IMR-90 (cell line): Measurements from ENCODE around the gene RNF141. TPM values are rescaled to one million over a fixed set of nuclear protein-coding genes. Genes with fewer than 3 reads are reported as not detected.
A peak's percentile ranks its signal among the peaks of the same experiment; 100 is the strongest.

Experiments
- ATAC-seq: fragments of 200-7000 bp; cut with Tn5 transposase; 2 replicates; pipeline ENCODE4 v1.9.1; 2020; ENCODE audit warnings: low read depth, mild to moderate bottlenecking, moderate library complexity
- BruUV-seq: library from RNA; stranded (reverse); fragments of 400-500 nt; replicated peaks from 2 replicates; lab custom pipeline; 2021; lab: Mats Ljungman, UMichigan
- CTCF ChIA-PET: fragments of 300-600 bp; formaldehyde crosslinking; extraction: SDS; loops from one replicate; lab custom pipeline; 2021; ENCODE audit warnings: antibody characterized with exemption; lab: Yijun Ruan, JAX
- POLR2A ChIA-PET: fragments of 300-600 bp; sonication (Branson Sonifier 250); formaldehyde crosslinking; loops from one replicate; lab custom pipeline; 2022; ENCODE audit warnings: antibody characterized with exemption; ENCODE audit not compliant: unreplicated experiment; lab: Charles Lee
- DNase-seq: peaks from one replicate; pipeline ENCODE4 v3.0.0; 2013
- H2AFZ ChIP-seq: replicated peaks from 2 replicates; pipeline ENCODE3; 2013; ENCODE audit warnings: low read length, mild to moderate bottlenecking; ENCODE audit not compliant: poor library complexity
- H2AK5ac ChIP-seq: 2 replicates; pipeline ENCODE4 v1.6.1; 2013; ENCODE audit warnings: low read depth, low read length, inconsistent platforms
- H2AK9ac ChIP-seq: replicated peaks from 2 replicates; pipeline ENCODE3; 2013; ENCODE audit warnings: mild to moderate bottlenecking, low read depth, low read length, moderate library complexity; ENCODE audit not compliant: poor library complexity
- H2BK120ac ChIP-seq: 2 replicates; pipeline ENCODE4 v1.6.1; 2013; ENCODE audit warnings: low read depth, low read length, inconsistent platforms
- H2BK15ac ChIP-seq: 3 replicates; pipeline ENCODE4 v1.6.1; 2013; ENCODE audit warnings: low read depth, low read length, inconsistent platforms
- H2BK20ac ChIP-seq: 2 replicates; pipeline ENCODE4 v1.6.1; 2013; ENCODE audit warnings: low read depth, mild to moderate bottlenecking, inconsistent platforms, low read length, moderate library complexity
- H2BK5ac ChIP-seq: 2 replicates; pipeline ENCODE4 v1.6.1; 2013; ENCODE audit warnings: mild to moderate bottlenecking, low read depth, low read length, inconsistent platforms; ENCODE audit not compliant: poor library complexity, severe bottlenecking
- H3K14ac ChIP-seq: replicated peaks from 2 replicates; pipeline ENCODE4 v1.6.1; 2013; ENCODE audit warnings: low read depth, low read length, inconsistent platforms
- H3K18ac ChIP-seq: 2 replicates; pipeline ENCODE4 v1.6.1; 2013; ENCODE audit warnings: low read depth, low read length, control low read depth
- H3K23ac ChIP-seq: 2 replicates; pipeline ENCODE4 v1.6.1; 2013; ENCODE audit warnings: low read depth, low read length, inconsistent platforms
- H3K27ac ChIP-seq: 2 replicates; pipeline ENCODE4 v1.5.1; 2013; ENCODE audit warnings: mild to moderate bottlenecking, control low read depth, low read length; ENCODE audit not compliant: insufficient read depth
- H3K27me3 ChIP-seq: 2 replicates; pipeline ENCODE4 v1.6.1; 2013; ENCODE audit warnings: low read length; ENCODE audit not compliant: control insufficient read depth, insufficient read depth
- H3K36me3 ChIP-seq: 2 replicates; pipeline ENCODE4 v1.6.1; 2013; ENCODE audit warnings: low read length, mixed read lengths; ENCODE audit not compliant: control insufficient read depth, insufficient read depth
- H3K4ac ChIP-seq: 2 replicates; pipeline ENCODE4 v1.6.1; 2013; ENCODE audit warnings: low read depth, low read length, inconsistent platforms
- H3K4me1 ChIP-seq: 2 replicates; pipeline ENCODE4 v1.6.1; 2013; ENCODE audit warnings: low read length, mixed read lengths; ENCODE audit not compliant: control insufficient read depth, insufficient read depth
- H3K4me2 ChIP-seq: 2 replicates; pipeline ENCODE4 v1.6.1; 2013; ENCODE audit warnings: low read depth, mild to moderate bottlenecking, control low read depth, low read length, moderate library complexity
- H3K4me3 ChIP-seq: 2 replicates; pipeline ENCODE4 v1.5.1; 2013; ENCODE audit warnings: low read depth, mild to moderate bottlenecking, control low read depth, low read length, moderate library complexity; ENCODE audit not compliant: insufficient read depth
- H3K56ac ChIP-seq: 2 replicates; pipeline ENCODE4 v1.6.1; 2013; ENCODE audit warnings: low read length, inconsistent platforms; ENCODE audit not compliant: insufficient read depth; ENCODE audit errors: extremely low read depth
- H3K79me1 ChIP-seq, 2 experiments: 2 replicates each; pipeline ENCODE4 v1.6.1; 2013; ENCODE audit warnings: low read length in 2 of 2, inconsistent platforms in 1 of 2, low read depth in 1 of 2
- H3K9ac ChIP-seq: 2 replicates; pipeline ENCODE4 v1.6.1; 2013; ENCODE audit warnings: low read depth, low read length, control low read depth
- H3K9me1 ChIP-seq: 2 replicates; pipeline ENCODE4 v1.6.1; 2013; ENCODE audit warnings: low read length, inconsistent platforms; ENCODE audit not compliant: insufficient read depth
- H3K9me3 ChIP-seq: 2 replicates; pipeline ENCODE4 v1.6.1; 2013; ENCODE audit warnings: low read length; ENCODE audit not compliant: control insufficient read depth, insufficient read depth
- H4K20me1 ChIP-seq: 2 replicates; pipeline ENCODE4 v1.6.1; 2013; ENCODE audit warnings: low read length, inconsistent platforms; ENCODE audit not compliant: insufficient read depth
- H4K5ac ChIP-seq: 2 replicates; pipeline ENCODE4 v1.6.1; 2013; ENCODE audit warnings: mild to moderate bottlenecking, low read depth, low read length, control low read depth
- H4K8ac ChIP-seq, 2 experiments: 2 replicates each; pipeline ENCODE4 v1.6.1; 2013; ENCODE audit warnings: low read depth in 2 of 2, low read length in 2 of 2, control low read depth in 1 of 2, inconsistent platforms in 1 of 2
- H4K91ac ChIP-seq: 2 replicates; pipeline ENCODE4 v1.6.1; 2013; ENCODE audit warnings: low read depth, low read length, inconsistent platforms; ENCODE audit not compliant: insufficient read depth
- CEBPB ChIP-seq: IDR thresholded peaks from 2 replicates; pipeline ENCODE4 v1.6.1; 2012; ENCODE audit warnings: low read depth, low read length, improper control_type of control experiment
- CHD1 ChIP-seq: IDR thresholded peaks from 2 replicates; pipeline ENCODE4 v1.6.1; 2012; ENCODE audit warnings: low read depth, low read length, improper control_type of control experiment
- CTCF ChIP-seq: conservative IDR thresholded peaks from 2 replicates; pipeline ENCODE4 v1.5.1; 2012; ENCODE audit warnings: mild to moderate bottlenecking, low read depth, low read length, improper control_type of control experiment
- ELK1 ChIP-seq: fragments of 150-350 bp; IDR thresholded peaks from 2 replicates; pipeline ENCODE4 v1.6.1; 2016; ENCODE audit warnings: low read depth, mild to moderate bottlenecking, low read length, moderate library complexity, borderline replicate concordance
- MXI1 ChIP-seq: IDR thresholded peaks from 2 replicates; pipeline ENCODE4 v1.6.1; 2012; ENCODE audit warnings: low read depth, mild to moderate bottlenecking, low read length, moderate library complexity, borderline replicate concordance
- NFE2L2 ChIP-seq: fragments of 150-350 bp; IDR thresholded peaks from 2 replicates; pipeline ENCODE4 v1.6.1; 2016; ENCODE audit warnings: low read depth, mild to moderate bottlenecking, low read length
- RFX5 ChIP-seq: IDR thresholded peaks from 2 replicates; pipeline ENCODE4 v1.8.0; 2012; ENCODE audit warnings: low read depth, mild to moderate bottlenecking, low read length, moderate library complexity
- WGBS, 2 experiments: methylation state at CpG; one replicate each; pipeline versions ENCODE4 v1.1.5 to v1.1.7; 2013; ENCODE audit warnings: missing lambda C conversion rate in 2 of 2; ENCODE audit not compliant: insufficient read length in 1 of 2; ENCODE audit errors: extremely low coverage in 2 of 2; 5-methylcytosine and 5-hydroxymethylcytosine counted together
- dilution Hi-C: fragments of 300-500 bp; cut with HindIII; formaldehyde crosslinking; loops from one replicate; pipeline ENCODE4 v1.14.3; 2018; ENCODE audit warnings: low sequenced_read_pairs; ENCODE audit not compliant: unreplicated experiment
- in situ Hi-C: fragments of 300-500 bp; cut with MboI; formaldehyde crosslinking; loops from 3 replicates; pipeline ENCODE4 v1.14.3; 2019; ENCODE audit warnings: low sequenced_read_pairs, inconsistent platforms, mixed read lengths
- intact Hi-C: fragments of 100-400 bp; cut with micrococcal nuclease; formaldehyde crosslinking; loops from 2 replicates; pipeline ENCODE4 v1.10.0; 2022
- polyA plus RNA-seq, 3 experiments: library from polyadenylated mRNA; depleted of rRNA; stranded (reverse); fragments of >200 nt; gene quantifications; 2 replicates each; pipeline ENCODE4 v1.2.3, GENCODE V29; 2012; ENCODE audit warnings: low replicate concordance in 1 of 3
- total RNA-seq: library from RNA; depleted of rRNA; stranded (reverse); fragments of >200 nt; gene quantifications from 2 replicates; pipeline ENCODE4 v1.2.3, GENCODE V29; 2012

The RNF141 gene
- total and polyA plus RNA-seq, 2 of the 4 experiments (the other 2 are of a cell fraction) = 13.8 to 18.6 TPM

- Histone ChIP-seq H2AK9ac (no peak overlapping the region), H2BK20ac (no peak overlapping the region), H3K4me3 (no peak overlapping the region), H2AFZ (no peak overlapping the region), H2BK5ac (no peak overlapping the region), H3K9ac (no peak overlapping the region), H4K8ac (no peak overlapping the region), H2BK15ac (0 out of 3 replicates have a peak overlapping the region, but pooled peaks have one; percentile 39), H3K4me1 (peaks cover 5% of the 10 kb centered on the region; the same call in 1 of the 2 replicates), H3K79me1 (no peaks in the 10 kb centered on the region), H4K91ac (no peak overlapping the region), H3K9me3 (no peaks in the 10 kb centered on the region; the same call in 1 of the 2 replicates), H4K5ac (no peak overlapping the region), H3K9me1 (no peaks in the 10 kb centered on the region), H3K27ac (no peak overlapping the region), H3K4me2 (no peak overlapping the region), H2AK5ac (no peak overlapping the region), H3K36me3 (no peaks in the 10 kb centered on the region), H3K56ac (no peak overlapping the region), H3K23ac (no peak overlapping the region), H2BK120ac (no peak overlapping the region), H3K18ac (no peak overlapping the region), H4K20me1 (no peaks in the 10 kb centered on the region), H3K4ac (no peak overlapping the region), H3K27me3 (no peaks in the 10 kb centered on the region), H3K14ac (no peak overlapping the region)
- CTCF ChIA-PET = no interaction called here
- TF ChIP-seq ELK1 (no peak), MXI1 (no peak), RFX5 (no peak), CHD1 (no peak), NFE2L2 (no peak), CEBPB (no peak), CTCF (no peak)
- in situ Hi-C loops = no loop called here
- dilution Hi-C loops = no loop called here
- POLR2A ChIA-PET = no interaction called here
- WGBS, 2 experiments = 100% methylated on average over 1 of the region's 3 CpGs; no CpG with 5 or more reads in 1 of the 2 experiments
- DNase-seq = no peak
- ATAC-seq = no peak
- BruUV-seq = no TSS peak
- intact Hi-C loops = no loop called here
These were observed 10.9 kb upstream of the RNF141 start for GRCh38 chr11:10551845-10552352.
